Endometrial microvascular endothelial cells (primary cell): ENCODE measurements around the gene TLE4. TPM values are rescaled to one million over a fixed set of nuclear protein-coding genes. Genes with fewer than 3 reads are reported as not detected.

Source experiments
- in situ Hi-C: cut with HindIII; loops from 2 replicates; pipeline ENCODE4 v1.10.0; 2017; ENCODE audit warnings: low sequenced_read_pairs, low pct_unique_long_range_greater_than_20kb; ENCODE audit errors: inconsistent ontology term
- total RNA-seq: library from RNA; depleted of rRNA; stranded (reverse); fragments of >200 nt; gene quantifications from one replicate; pipeline ENCODE4 v1.2.3, GENCODE V29; 2015; ENCODE audit errors: inconsistent ontology term

TLE4 gene
- total RNA-seq, 1 donor from 2014 or later = 42.6 TPM

DNA sequence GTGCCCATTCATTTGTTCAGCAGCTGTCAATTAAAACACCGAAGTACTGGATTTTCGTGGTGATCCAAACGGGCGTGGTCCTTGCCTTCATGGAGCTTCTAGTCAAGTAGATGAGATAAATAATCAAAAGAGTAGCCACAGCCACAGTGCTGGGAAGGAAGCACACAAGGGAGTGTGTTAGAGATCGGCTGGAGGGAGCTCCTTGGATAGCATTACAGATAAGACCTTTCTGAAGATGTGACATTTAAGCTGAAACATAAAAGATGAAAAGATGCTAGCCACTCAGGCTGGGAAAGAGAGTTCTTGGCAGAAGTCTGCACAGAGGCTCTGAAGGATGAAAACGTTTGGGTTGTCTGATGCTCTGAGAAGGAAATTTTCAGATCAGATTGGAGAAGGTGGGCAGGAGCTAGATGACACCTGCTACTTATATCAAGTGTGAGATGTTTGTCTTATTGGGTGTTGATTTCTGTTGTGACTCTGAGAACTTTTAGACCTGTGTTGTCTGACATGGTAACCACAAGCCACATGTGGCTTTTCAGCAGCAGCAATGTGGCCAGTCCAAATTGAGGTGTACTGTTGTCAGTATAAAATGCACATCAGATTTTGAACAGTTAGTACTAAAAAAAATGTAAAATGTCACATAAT, 123.9 kb downstream of the TLE4 start:
- in situ Hi-C loops = no loop called here

- in situ Hi-C loops = no loop called here
Observed at GRCh38 chr9:79698967-79699366, 127.2 kb downstream of the TLE4 start.

DNA sequence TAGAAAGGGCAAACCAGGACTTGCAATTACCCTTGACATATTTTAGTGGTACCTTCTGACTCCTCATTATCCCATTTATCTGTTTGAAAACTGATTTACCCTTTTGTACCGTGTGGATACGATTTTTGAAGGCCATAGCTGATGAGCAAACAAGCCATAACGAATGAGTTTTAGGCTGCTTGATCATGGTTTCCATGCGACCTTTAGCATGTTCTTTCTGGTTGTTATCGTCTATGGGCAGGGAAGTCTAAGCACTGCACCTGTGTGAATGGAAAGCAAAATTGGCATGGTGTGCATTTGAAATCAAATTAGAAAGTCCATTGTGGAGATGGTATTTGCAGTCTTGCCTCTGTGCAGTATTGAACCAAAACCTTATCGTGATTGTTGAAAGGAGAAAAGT, 127.7 kb downstream of the TLE4 start:
- in situ Hi-C loops = no loop called here

- in situ Hi-C loops = no loop called here
Observed at GRCh38 chr9:79700607-79701360, 129.0 kb downstream of the TLE4 start.

GRCh38 chr9:79701651-79702050, 129.9 kb downstream of the TLE4 start:
- in situ Hi-C loops = no loop called here

DNA sequence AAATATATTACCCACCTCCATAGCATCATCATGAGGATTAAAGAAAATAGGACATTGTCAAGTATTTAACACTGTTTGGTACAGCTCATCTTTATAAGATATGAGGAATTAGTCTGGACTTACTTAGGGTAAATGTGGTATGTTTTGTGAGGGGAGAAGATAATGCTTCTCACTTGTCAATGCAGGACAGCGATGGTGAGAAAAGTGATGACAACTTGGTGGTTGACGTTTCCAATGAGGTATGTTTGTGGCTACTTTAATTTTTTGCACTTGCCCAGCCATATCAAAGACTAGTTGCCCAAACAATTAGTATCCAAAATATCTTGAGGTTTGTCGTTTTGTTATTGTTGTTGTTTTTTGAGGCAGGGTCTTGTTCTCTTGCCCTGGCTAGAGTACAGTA, 133.9 kb downstream of the TLE4 start:
- in situ Hi-C loops = no loop called here

- in situ Hi-C loops = no loop called here
Observed at GRCh38 chr9:79706512-79706911, 134.7 kb downstream of the TLE4 start.

GRCh38 chr9:79707589-79707988, 135.8 kb downstream of the TLE4 start:
- in situ Hi-C loops = no loop called here

- in situ Hi-C loops = no loop called here
Observed at GRCh38 chr9:79708541-79708940, 136.8 kb downstream of the TLE4 start.

- in situ Hi-C loops = no loop called here
Observed at GRCh38 chr9:79709743-79710674, 138.2 kb downstream of the TLE4 start.

GRCh38 chr9:79711874-79712273, 140.1 kb downstream of the TLE4 start:
- in situ Hi-C loops = no loop called here

DNA sequence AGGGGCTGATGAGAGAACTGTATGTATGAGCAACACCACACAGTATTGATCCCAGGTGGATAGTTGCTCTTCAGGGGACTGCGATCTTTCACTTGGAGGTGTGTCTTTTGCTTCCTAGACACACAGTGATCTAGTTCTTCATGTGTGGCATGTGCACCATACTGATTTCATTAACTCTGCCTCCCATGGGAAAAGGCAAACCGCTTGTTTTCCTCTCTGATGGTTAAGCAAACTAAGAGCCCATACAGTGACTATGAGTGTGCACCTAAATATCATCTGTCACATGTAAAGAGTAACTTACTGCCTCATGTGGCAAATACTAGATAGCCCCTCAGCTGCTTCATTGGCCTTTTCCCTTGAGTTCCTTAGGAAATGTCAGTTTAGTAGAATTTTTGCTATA, 147.3 kb downstream of the TLE4 start:
- in situ Hi-C loops = no loop called here

GRCh38 chr9:79719989-79720388, 148.2 kb downstream of the TLE4 start:
- in situ Hi-C loops = no loop called here

GRCh38 chr9:79731171-79731890, 159.6 kb downstream of the TLE4 start:
- in situ Hi-C loops = no loop called here

GRCh38 chr9:79735023-79735779, 163.4 kb downstream of the TLE4 start:
- in situ Hi-C loops = no loop called here

DNA sequence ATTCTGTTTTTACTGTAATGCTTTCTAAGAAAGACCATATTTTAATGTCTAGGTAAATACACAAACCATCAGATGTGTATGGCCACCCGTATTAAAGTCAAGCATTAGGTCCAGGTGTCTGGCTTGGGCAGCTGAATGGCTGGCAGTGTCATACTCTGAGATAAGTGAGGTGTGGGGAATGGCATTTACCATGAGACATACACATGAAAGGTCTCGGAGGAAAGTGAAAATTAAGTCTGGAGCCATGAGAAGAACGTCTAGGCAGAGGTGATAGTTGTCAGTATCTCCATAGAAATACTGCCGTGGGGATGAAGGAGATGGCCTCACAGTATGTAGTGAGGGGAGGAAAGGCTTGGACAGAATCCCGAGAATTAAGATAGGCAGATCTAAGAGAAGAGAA, 164.3 kb downstream of the TLE4 start:
- in situ Hi-C loops = no loop called here

- in situ Hi-C loops = no loop called here
Observed at GRCh38 chr9:79741381-79741780, 169.6 kb downstream of the TLE4 start.

- in situ Hi-C loops = no loop called here
Observed at GRCh38 chr9:79742110-79742721, 170.5 kb downstream of the TLE4 start.
